HG03135 (cell line): Measurements from ENCODE around the gene RFT1.
"Not testable (repeated sequence)": the region's sequence is repeated elsewhere in the genome, so short reads cannot be mapped to it uniquely, and the experiment has no call there.

Experiments used
- ATAC-seq: cut with Tn5 transposase; IDR thresholded peaks from one replicate; pipeline ENCODE4 v1.9.1; 2021; ENCODE audit warnings: mild to moderate bottlenecking, moderate library complexity; ENCODE audit not compliant: unreplicated experiment

Gene RFT1

GRCh38 chr3:53072653-53073552, 57.3 kb downstream of the RFT1 start:
- ATAC-seq: peak; percentile 80

- ATAC-seq: no peak
Observed at GRCh38 chr3:53071882-53072431, 58.3 kb downstream of the RFT1 start.

GRCh38 chr3:53069422-53070068, 60.7 kb downstream of the RFT1 start:
- no peak for ATAC-seq

GRCh38 chr3:53068176-53068575, 62.1 kb downstream of the RFT1 start:
- ATAC-seq: no peak

GRCh38 chr3:53067567-53067966, 62.7 kb downstream of the RFT1 start:
- ATAC-seq: no peak

- no peak for ATAC-seq
Observed at GRCh38 chr3:53065841-53066480, 64.3 kb downstream of the RFT1 start.

GRCh38 chr3:53062905-53063304, 67.3 kb downstream of the RFT1 start:
- no peak for ATAC-seq

GRCh38 chr3:53056442-53056841, 73.8 kb downstream of the RFT1 start:
- no peak for ATAC-seq

GRCh38 chr3:53054233-53054632, 76.0 kb downstream of the RFT1 start:
- not testable (repeated sequence) for ATAC-seq

GRCh38 chr3:53051929-53052328, 78.3 kb downstream of the RFT1 start:
- ATAC-seq: no peak

- ATAC-seq: no peak
Observed at GRCh38 chr3:53049987-53050386, 80.2 kb downstream of the RFT1 start.

GRCh38 chr3:53046171-53047170, 83.8 kb downstream of the RFT1 start:
- ATAC-seq: peak; percentile 36

GRCh38 chr3:53045518-53046170, 84.6 kb downstream of the RFT1 start, which contains the start of gene SFMBT1:
Gene SFMBT1, minus strand, starts transcription at chr3:53046073. Its CDS starts 76,945 bp downstream, at chr3:52969128.
- ATAC-seq: peak; percentile 41

- peak; percentile 45 for ATAC-seq
Observed at GRCh38 chr3:53044711-53045517, 85.3 kb downstream of the RFT1 start.

- ATAC-seq: no peak
Observed at GRCh38 chr3:53044371-53044710, 85.9 kb downstream of the RFT1 start.

- ATAC-seq: no peak
Observed at GRCh38 chr3:53043738-53044137, 86.5 kb downstream of the RFT1 start.

- ATAC-seq: no peak
Observed at GRCh38 chr3:53042651-53043050, 87.6 kb downstream of the RFT1 start.

GRCh38 chr3:53040351-53040820, 89.8 kb downstream of the RFT1 start:
- no peak for ATAC-seq

- ATAC-seq: no peak
Observed at GRCh38 chr3:53039376-53039752, 90.9 kb downstream of the RFT1 start.
